Neural cell (in vitro differentiated cells): Measurements from ENCODE around the gene UCK1. TPM values are rescaled to one million over a fixed set of nuclear protein-coding genes. Genes with fewer than 3 reads are reported as not detected.
"Not testable (repeated sequence)": the region's sequence is repeated elsewhere in the genome, so short reads cannot be mapped to it uniquely, and the experiment has no call there.

ENCODE experiments used
- H2AFZ ChIP-seq: fragments of 200-600, 300-800 bp; sonication (generic), shearing (Covaris generic); 2 replicates; pipeline ENCODE4 v1.6.0; 2014; ENCODE audit warnings: low read depth, mild to moderate bottlenecking, antibody characterized with exemption, low read length, moderate library complexity
- H3F3A ChIP-seq: fragments of 200-600 bp; shearing (Covaris generic); 2 replicates; pipeline ENCODE4 v1.6.1; 2016; ENCODE audit warnings: mild to moderate bottlenecking, moderate library complexity, mixed read lengths, antibody characterized with exemption, low read length; ENCODE audit not compliant: insufficient read depth, poor library complexity, severe bottlenecking
- H3K27ac ChIP-seq: fragments of 200-600, 300-800 bp; sonication (generic), shearing (Covaris generic); 2 replicates; pipeline ENCODE4 v1.5.1; 2014; ENCODE audit warnings: mild to moderate bottlenecking, low read length, moderate library complexity
- H3K27me3 ChIP-seq: fragments of 300-800, 200-600 bp; sonication (generic), shearing (Covaris generic); 2 replicates; pipeline ENCODE4 v1.6.0; 2014; ENCODE audit warnings: mild to moderate bottlenecking, low read depth, low read length, moderate library complexity; ENCODE audit not compliant: insufficient read depth
- H3K36me3 ChIP-seq: fragments of 300-800, 200-600 bp; sonication (generic), shearing (Covaris generic); 2 replicates; pipeline ENCODE4 v1.5.1; 2014; ENCODE audit warnings: mild to moderate bottlenecking, antibody characterized with exemption, low read length, moderate library complexity; ENCODE audit not compliant: insufficient read depth
- H3K4me2 ChIP-seq: fragments of 300-800, 200-600 bp; sonication (generic), shearing (Covaris generic); 2 replicates; pipeline ENCODE4 v1.6.0; 2014; ENCODE audit warnings: mild to moderate bottlenecking, low read length
- H3K4me3 ChIP-seq: fragments of 300-800, 200-600 bp; sonication (generic), shearing (Covaris generic); 2 replicates; pipeline ENCODE4 v1.5.1; 2014; ENCODE audit warnings: mild to moderate bottlenecking, low read length, moderate library complexity
- H3K79me2 ChIP-seq: fragments of 200-600 bp; shearing (Covaris generic); replicated peaks from 2 replicates; pipeline ENCODE4 v1.6.0; 2014; ENCODE audit warnings: mild to moderate bottlenecking, low read length, moderate library complexity; ENCODE audit not compliant: insufficient read depth
- H3K9ac ChIP-seq: fragments of 300-800, 200-600 bp; sonication (generic), shearing (Covaris generic); 2 replicates; pipeline ENCODE4 v1.6.1; 2016; ENCODE audit warnings: mild to moderate bottlenecking, low read length, mixed read lengths
- H3K9me2 ChIP-seq: fragments of 200-600 bp; shearing (Covaris generic); 2 replicates; pipeline ENCODE4 v1.6.1; 2016; ENCODE audit warnings: mild to moderate bottlenecking, low read length, mixed read lengths; ENCODE audit not compliant: insufficient read depth
- H3K9me3 ChIP-seq: fragments of 200-600, 300-800 bp; sonication (generic), shearing (Covaris generic); 2 replicates; pipeline ENCODE4 v1.6.1; 2016; ENCODE audit warnings: mild to moderate bottlenecking, mixed run types, low read length, moderate library complexity, mixed read lengths
- H4K20me1 ChIP-seq: fragments of 200-600 bp; shearing (Covaris generic); 2 replicates; pipeline ENCODE4 v1.6.1; 2016; ENCODE audit warnings: mild to moderate bottlenecking, mixed run types; ENCODE audit not compliant: insufficient read depth
- EP300 ChIP-seq: fragments of 450-650 bp; conservative IDR thresholded peaks from 2 replicates; pipeline ENCODE4 v1.6.1; 2014; ENCODE audit warnings: antibody characterized with exemption, mild to moderate bottlenecking, moderate library complexity; ENCODE audit not compliant: poor library complexity, severe bottlenecking
- EZH2 ChIP-seq: fragments of 200-600, 300-800 bp; shearing (Covaris generic), sonication (generic); IDR thresholded peaks from 2 replicates; pipeline ENCODE4 v1.6.1; 2014; ENCODE audit warnings: antibody characterized with exemption, low read length, borderline replicate concordance, mild to moderate bottlenecking; ENCODE audit not compliant: insufficient read depth, poor library complexity, severe bottlenecking
- MXI1 ChIP-seq: fragments of 450-650 bp; conservative IDR thresholded peaks from 2 replicates; pipeline ENCODE4 v1.6.1; 2014; ENCODE audit warnings: antibody characterized with exemption, mild to moderate bottlenecking; ENCODE audit not compliant: poor library complexity, severe bottlenecking
- POLR2AphosphoS5 ChIP-seq: IDR thresholded peaks from 2 replicates; pipeline ENCODE4 v1.6.1; 2012
- RAD21 ChIP-seq: fragments of 450-650 bp; conservative IDR thresholded peaks from 2 replicates; pipeline ENCODE4 v1.6.1; 2014; ENCODE audit warnings: antibody characterized with exemption, mild to moderate bottlenecking, moderate library complexity
- REST ChIP-seq: IDR thresholded peaks from 2 replicates; pipeline ENCODE4 v1.6.1; 2012; ENCODE audit warnings: borderline replicate concordance
- SMC3 ChIP-seq: fragments of 450-650 bp; conservative IDR thresholded peaks from 2 replicates; pipeline ENCODE4 v1.6.1; 2014; ENCODE audit warnings: antibody characterized with exemption, mild to moderate bottlenecking, moderate library complexity; ENCODE audit not compliant: poor library complexity
- TAF1 ChIP-seq: IDR thresholded peaks from 2 replicates; pipeline ENCODE4 v1.6.1; 2012; ENCODE audit warnings: low read depth
- polyA plus RNA-seq: library from polyadenylated mRNA; depleted of rRNA; stranded (reverse); fragments of >200 nt; gene quantifications from 2 replicates; pipeline ENCODE4 v1.2.3, GENCODE V29; 2014
- TF ChIP-seq, protein P1 (sequence below): fragments of 450-650 bp; IDR thresholded peaks from 2 replicates; pipeline ENCODE4 v1.5.1; 2014; ENCODE audit warnings: antibody characterized with exemption, mild to moderate bottlenecking, moderate library complexity; ENCODE audit not compliant: poor library complexity, severe bottlenecking

Gene UCK1
- polyA plus RNA-seq, 1 donor from 2014 or later, result 45.9 TPM

GRCh38 chr9:131552030-131552429 lies 21.0 kb upstream of the UCK1 start:
- Histone ChIP-seq H2AFZ (no peak overlapping the region), H3K9ac (no peak overlapping the region), H3K36me3 (no peaks in the 10 kb centered on the region), H3K9me2 (no peaks in the 10 kb centered on the region), H3K9me3 (peaks cover 5% of the 10 kb centered on the region), H3K27ac (no peak overlapping the region), H3K27me3 (peaks cover 37% of the 10 kb centered on the region), H3K79me2 (no peaks in the 10 kb centered on the region), H3F3A (no peaks in the 10 kb centered on the region), H3K4me3 (no peak overlapping the region), H4K20me1 (no peaks in the 10 kb centered on the region), H3K4me2 (no peak overlapping the region)
- TF ChIP-seq MXI1 (no peak), SMC3 (no peak), TAF1 (no peak), REST (no peak), RAD21 (no peak), POLR2AphosphoS5 (no peak), EP300 (no peak), EZH2 (no peak)
- TF ChIP-seq, protein P1, sequence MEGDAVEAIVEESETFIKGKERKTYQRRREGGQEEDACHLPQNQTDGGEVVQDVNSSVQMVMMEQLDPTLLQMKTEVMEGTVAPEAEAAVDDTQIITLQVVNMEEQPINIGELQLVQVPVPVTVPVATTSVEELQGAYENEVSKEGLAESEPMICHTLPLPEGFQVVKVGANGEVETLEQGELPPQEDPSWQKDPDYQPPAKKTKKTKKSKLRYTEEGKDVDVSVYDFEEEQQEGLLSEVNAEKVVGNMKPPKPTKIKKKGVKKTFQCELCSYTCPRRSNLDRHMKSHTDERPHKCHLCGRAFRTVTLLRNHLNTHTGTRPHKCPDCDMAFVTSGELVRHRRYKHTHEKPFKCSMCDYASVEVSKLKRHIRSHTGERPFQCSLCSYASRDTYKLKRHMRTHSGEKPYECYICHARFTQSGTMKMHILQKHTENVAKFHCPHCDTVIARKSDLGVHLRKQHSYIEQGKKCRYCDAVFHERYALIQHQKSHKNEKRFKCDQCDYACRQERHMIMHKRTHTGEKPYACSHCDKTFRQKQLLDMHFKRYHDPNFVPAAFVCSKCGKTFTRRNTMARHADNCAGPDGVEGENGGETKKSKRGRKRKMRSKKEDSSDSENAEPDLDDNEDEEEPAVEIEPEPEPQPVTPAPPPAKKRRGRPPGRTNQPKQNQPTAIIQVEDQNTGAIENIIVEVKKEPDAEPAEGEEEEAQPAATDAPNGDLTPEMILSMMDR, result no peak

GRCh38 chr9:131550465-131550864 lies 19.4 kb upstream of the UCK1 start:
- not testable (repeated sequence) for H3K4me3 ChIP-seq, H3K9ac ChIP-seq, H4K20me1 ChIP-seq, H3K36me3 ChIP-seq, H3K27ac ChIP-seq, H3K79me2 ChIP-seq, H3K9me2 ChIP-seq, H3K4me2 ChIP-seq, H3K9me3 ChIP-seq, H2AFZ ChIP-seq, H3F3A ChIP-seq
- peaks cover 44% of the 10 kb centered on the region for H3K27me3 ChIP-seq

DNA sequence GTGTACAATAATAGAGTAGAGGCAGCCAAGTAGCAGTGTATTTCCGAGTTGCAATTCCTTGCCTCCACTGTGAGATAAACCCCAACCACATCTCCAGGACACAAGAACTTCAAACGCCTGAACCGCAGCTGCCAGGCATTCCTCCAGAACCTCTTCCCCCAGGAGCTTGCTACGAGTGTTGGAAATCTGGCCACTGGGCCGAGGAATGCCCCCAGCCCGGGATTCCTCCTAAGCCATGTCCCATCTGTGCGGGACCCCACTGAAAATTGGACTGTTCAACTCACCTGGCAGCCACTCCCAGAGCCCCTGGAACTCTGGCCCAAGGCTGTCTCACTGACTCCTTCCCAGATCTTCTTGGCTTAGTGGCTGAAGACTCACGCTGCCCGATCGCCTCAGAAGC lies 18.1 kb upstream of the UCK1 start:
- not testable (repeated sequence) for H3K9ac ChIP-seq, H3K79me2 ChIP-seq, H3K27ac ChIP-seq, H3K36me3 ChIP-seq, H3K9me2 ChIP-seq, H3K4me3 ChIP-seq, H3F3A ChIP-seq, H2AFZ ChIP-seq, H4K20me1 ChIP-seq, H3K4me2 ChIP-seq
- peaks cover 12% of the 10 kb centered on the region for H3K9me3 ChIP-seq
- H3K27me3 ChIP-seq, result peaks cover 48% of the 10 kb centered on the region
